IPS-NIHi7 (cell line): Measurements from ENCODE around the gene WDSUB1.

Experiments
- DNase-seq: peaks from one replicate; pipeline ENCODE4 v3.0.0; 2012; ENCODE audit warnings: mixed read lengths; ENCODE audit errors: extremely low spot score

The WDSUB1 gene

GRCh38 chr2:159285929-159286708, at the start of gene WDSUB1:
TSS of gene WDSUB1 (minus strand) at chr2:159286703. CDS start at chr2:159283069, 3,634 bp downstream.
- DNase-seq = peak; percentile 57

- no peak for DNase-seq
Observed at GRCh38 chr2:159326569-159327255, 40.2 kb upstream of the WDSUB1 start.

- no peak for DNase-seq
Observed at GRCh38 chr2:159322419-159322818, 35.9 kb upstream of the WDSUB1 start.

GRCh38 chr2:159317392-159318088, 31.0 kb upstream of the WDSUB1 start:
- DNase-seq = no peak

GRCh38 chr2:159307942-159308341, 21.4 kb upstream of the WDSUB1 start:
- DNase-seq = no peak

GRCh38 chr2:159300586-159300985, 14.1 kb upstream of the WDSUB1 start:
- DNase-seq = no peak

GRCh38 chr2:159298967-159299366, 12.5 kb upstream of the WDSUB1 start:
- DNase-seq = no peak

- no peak for DNase-seq
Observed at GRCh38 chr2:159297042-159297707, 10.7 kb upstream of the WDSUB1 start.

- DNase-seq = peak; percentile 50
Observed at GRCh38 chr2:159292157-159292556, 5.7 kb upstream of the WDSUB1 start.

- DNase-seq = no peak
Observed at GRCh38 chr2:159290289-159290907, 3.9 kb upstream of the WDSUB1 start.

GRCh38 chr2:159287733-159288132, 1.2 kb upstream of the WDSUB1 start:
- DNase-seq = no peak

- DNase-seq = peak; percentile 99
Observed at GRCh38 chr2:159286709-159287441, 372 bp upstream of the WDSUB1 start.

GRCh38 chr2:159285433-159285832, 1.1 kb downstream of the WDSUB1 start:
- DNase-seq = no peak

- DNase-seq = no peak
Observed at GRCh38 chr2:159283529-159283928, 3.0 kb downstream of the WDSUB1 start.

GRCh38 chr2:159281002-159281401, 5.5 kb downstream of the WDSUB1 start:
- DNase-seq = no peak

GRCh38 chr2:159279700-159280099, 6.8 kb downstream of the WDSUB1 start:
- DNase-seq = no peak

- no peak for DNase-seq
Observed at GRCh38 chr2:159275111-159275510, 11.4 kb downstream of the WDSUB1 start.

- DNase-seq = peak; percentile 10
Observed at GRCh38 chr2:159272156-159272555, 14.3 kb downstream of the WDSUB1 start.

- DNase-seq = no peak
Observed at GRCh38 chr2:159270744-159271379, 15.6 kb downstream of the WDSUB1 start.

GRCh38 chr2:159267921-159268320, 18.6 kb downstream of the WDSUB1 start:
- no peak for DNase-seq
